ENCODE data around the gene MTMR4.

GRCh38 chr17:58446086-58446485, 68.4 kb downstream of the MTMR4 start:
- TF ChIP-seq SUZ12 (IDR thresholded peaks at IDR 0.05; ENCODE audit: extremely low read depth, insufficient read depth, insufficient read length) (no peak), YY1 (IDR thresholded peaks at IDR 0.05; ENCODE audit: insufficient read depth, insufficient read length) (no peak), ZNF274 (IDR thresholded peaks at IDR 0.05; ENCODE audit: low read depth, low read length) (no peak)

All from NT2/D1 (cell line).